Measurements from ENCODE around the gene ECE1.

ECE1 gene

DNA sequence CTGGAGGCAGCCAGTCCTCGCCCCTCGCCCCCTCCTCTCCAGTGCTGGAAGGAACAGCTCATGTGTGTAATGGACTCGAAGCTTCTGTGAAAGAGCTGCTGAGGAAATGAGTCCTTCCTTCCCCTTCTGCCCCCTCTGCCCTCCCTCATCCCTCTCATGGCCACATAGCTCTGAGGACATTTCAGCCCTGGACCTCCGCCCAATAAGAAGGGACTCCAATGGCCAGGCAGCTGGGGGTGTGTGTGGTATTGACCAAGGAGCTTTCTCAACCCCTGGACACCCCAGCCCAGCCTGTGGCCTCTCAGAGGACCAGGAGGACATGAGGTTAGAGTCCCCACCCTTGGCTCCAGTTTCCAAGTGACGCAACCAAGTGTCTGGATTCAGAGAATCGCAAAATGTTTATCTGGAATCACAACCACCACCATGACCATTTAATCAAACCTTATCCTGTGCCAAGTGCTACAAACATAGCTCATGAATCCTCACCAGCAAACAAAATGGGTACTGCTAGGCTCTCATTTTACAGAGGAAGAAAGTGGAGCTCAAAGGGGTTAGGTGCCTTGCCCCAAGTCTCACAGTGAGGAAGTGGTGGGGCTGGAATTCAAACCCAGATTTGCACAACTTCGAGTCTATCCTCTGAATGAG lies 47.8 kb upstream of the ECE1 start:
- DNase-seq (ENCODE audit: low spot score): no peak
- Histone ChIP-seq H2BK5ac (ENCODE audit: low read length) (no peak overlapping the region), H3K4me1 (ENCODE audit: control insufficient read depth in 2 of 2, insufficient read depth in 1 of 2, low read depth in 1 of 2, low read length in 2 of 2) (peaks cover 21 to 29% of the 10 kb centered on the region in 2 donors), H3K27me3 (ENCODE audit: control insufficient read depth in 3 of 3, insufficient read depth in 3 of 3, low read depth in 1 of 3, low read length in 3 of 3) (no peaks in the 10 kb centered on the region), H3K4me3 (ENCODE audit: low read length in 2 of 2) (no peak overlapping the region), H3K4me2 (ENCODE audit: insufficient read depth, low read length, poor library complexity, severe bottlenecking) (no peak overlapping the region), H3K14ac (ENCODE audit: low read length) (no peak overlapping the region), H3K79me1 (ENCODE audit: low read depth, low read length) (peaks cover 5% of the 10 kb centered on the region), H3K23ac (ENCODE audit: low read depth, low read length, poor library complexity) (no peak overlapping the region), H2BK15ac (ENCODE audit: low read length) (no peak overlapping the region), H2AFZ (ENCODE audit: low read length) (no peak overlapping the region), H2AK5ac (ENCODE audit: low read depth, low read length) (no peak overlapping the region), H2BK12ac (ENCODE audit: low read length) (no peak overlapping the region), H3K9me3 (replicated peaks in 1 of 2; ENCODE audit: control insufficient read depth in 2 of 2, insufficient read depth in 1 of 2, low read depth in 1 of 2, low read length in 2 of 2) (no peaks in the 10 kb centered on the region), H3K4ac (ENCODE audit: low read length) (no peak overlapping the region), H4K8ac (ENCODE audit: low read depth, low read length) (no peak overlapping the region), H3K36me3 (replicated peaks in 1 of 2; ENCODE audit: control insufficient read depth in 2 of 2, insufficient read depth in 2 of 2, low read length in 2 of 2) (peaks cover 0 to 2% of the 10 kb centered on the region in 2 donors), H4K91ac (ENCODE audit: low read depth, low read length, poor library complexity) (no peak overlapping the region), H3K27ac (replicated peaks; ENCODE audit: low read length) (no peak overlapping the region), H2BK120ac (ENCODE audit: low read depth, low read length) (no peak overlapping the region), H3K18ac (ENCODE audit: low read length) (no peak overlapping the region), H3K9ac (ENCODE audit: low read depth, low read length, poor library complexity) (no peak overlapping the region)
- WGBS, 2 donors (ENCODE audit: extremely low coverage in 2 of 2, insufficient read length in 2 of 2, insufficient replicate concordance in 1 of 2): no CpG with 5 or more reads among the region's 7 CpGs

DNA sequence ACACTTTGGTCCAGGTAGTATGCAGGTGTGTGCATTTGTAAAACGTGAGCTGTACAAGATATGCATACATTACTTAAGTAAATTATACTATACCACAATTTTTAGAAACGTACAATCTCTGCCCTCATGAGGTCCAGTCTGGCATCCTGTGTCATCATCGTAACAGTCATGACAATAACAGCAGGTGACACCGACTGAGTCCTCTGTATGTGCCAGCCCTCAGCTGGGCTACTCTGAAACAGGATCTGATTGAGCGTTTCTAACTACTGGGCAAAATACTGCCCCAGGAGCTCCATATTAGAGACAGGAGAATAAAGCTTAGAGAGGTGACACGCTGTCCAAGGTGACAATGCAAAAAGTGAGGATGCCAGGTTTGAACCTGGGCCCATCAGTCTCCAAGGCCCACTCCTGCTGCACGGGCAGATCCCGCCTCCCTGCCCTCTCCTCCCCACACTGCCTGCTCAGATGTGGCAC lies 47.2 kb upstream of the ECE1 start:
- Histone ChIP-seq H3K23ac (ENCODE audit: low read depth, low read length, poor library complexity) (no peak overlapping the region), H2BK120ac (ENCODE audit: low read depth, low read length) (no peak overlapping the region), H3K36me3 (replicated peaks in 1 of 2; ENCODE audit: control insufficient read depth in 2 of 2, insufficient read depth in 2 of 2, low read length in 2 of 2) (peaks cover 0 to 2% of the 10 kb centered on the region in 2 donors), H3K4me2 (ENCODE audit: insufficient read depth, low read length, poor library complexity, severe bottlenecking) (no peak overlapping the region), H2BK5ac (ENCODE audit: low read length) (no peak overlapping the region), H2AK5ac (ENCODE audit: low read depth, low read length) (no peak overlapping the region), H2AFZ (ENCODE audit: low read length) (no peak overlapping the region), H3K14ac (ENCODE audit: low read length) (no peak overlapping the region), H2BK15ac (ENCODE audit: low read length) (no peak overlapping the region), H3K9me3 (replicated peaks in 1 of 2; ENCODE audit: control insufficient read depth in 2 of 2, insufficient read depth in 1 of 2, low read depth in 1 of 2, low read length in 2 of 2) (no peaks in the 10 kb centered on the region), H3K27ac (replicated peaks; ENCODE audit: low read length) (no peak overlapping the region), H3K4me1 (ENCODE audit: control insufficient read depth in 2 of 2, insufficient read depth in 1 of 2, low read depth in 1 of 2, low read length in 2 of 2) (peaks cover 16 to 27% of the 10 kb centered on the region in 2 donors), H3K18ac (ENCODE audit: low read length) (no peak overlapping the region), H4K91ac (ENCODE audit: low read depth, low read length, poor library complexity) (no peak overlapping the region), H3K9ac (ENCODE audit: low read depth, low read length, poor library complexity) (no peak overlapping the region), H3K27me3 (ENCODE audit: control insufficient read depth in 3 of 3, insufficient read depth in 3 of 3, low read depth in 1 of 3, low read length in 3 of 3) (no peaks in the 10 kb centered on the region), H4K8ac (ENCODE audit: low read depth, low read length) (no peak overlapping the region), H3K79me1 (ENCODE audit: low read depth, low read length) (peaks cover 5% of the 10 kb centered on the region), H2BK12ac (ENCODE audit: low read length) (no peak overlapping the region), H3K4me3 (ENCODE audit: low read length in 2 of 2) (no peak overlapping the region), H3K4ac (ENCODE audit: low read length) (no peak overlapping the region)
- WGBS, 2 donors (ENCODE audit: extremely low coverage in 2 of 2, insufficient read length in 2 of 2, insufficient replicate concordance in 1 of 2): no CpG with 5 or more reads among the region's 8 CpGs
- DNase-seq (ENCODE audit: low spot score): no peak

DNA sequence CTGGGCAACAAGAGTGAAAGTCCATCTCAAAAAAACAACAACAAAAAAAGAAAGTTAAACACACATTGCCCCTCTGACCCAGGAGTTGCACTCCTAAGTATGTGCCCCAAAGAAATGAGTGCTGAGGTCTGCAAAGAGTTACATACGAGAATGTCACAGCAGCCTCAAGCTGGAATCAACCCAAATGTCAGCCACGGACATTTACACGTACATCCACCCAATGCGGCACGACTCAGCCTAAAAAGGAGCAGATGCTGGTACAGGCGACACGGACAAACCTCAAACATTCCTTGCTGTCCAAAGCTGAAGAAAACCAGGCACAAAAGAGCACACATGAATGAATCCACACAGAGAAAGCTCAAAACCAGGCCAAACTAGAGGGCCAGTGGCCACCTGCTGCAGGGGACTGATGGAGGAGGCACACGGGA lies 46.8 kb upstream of the ECE1 start:
- Histone ChIP-seq H2AK5ac (ENCODE audit: low read depth, low read length) (no peak overlapping the region), H3K4me3 (ENCODE audit: low read length in 2 of 2) (no peak overlapping the region)

DNA sequence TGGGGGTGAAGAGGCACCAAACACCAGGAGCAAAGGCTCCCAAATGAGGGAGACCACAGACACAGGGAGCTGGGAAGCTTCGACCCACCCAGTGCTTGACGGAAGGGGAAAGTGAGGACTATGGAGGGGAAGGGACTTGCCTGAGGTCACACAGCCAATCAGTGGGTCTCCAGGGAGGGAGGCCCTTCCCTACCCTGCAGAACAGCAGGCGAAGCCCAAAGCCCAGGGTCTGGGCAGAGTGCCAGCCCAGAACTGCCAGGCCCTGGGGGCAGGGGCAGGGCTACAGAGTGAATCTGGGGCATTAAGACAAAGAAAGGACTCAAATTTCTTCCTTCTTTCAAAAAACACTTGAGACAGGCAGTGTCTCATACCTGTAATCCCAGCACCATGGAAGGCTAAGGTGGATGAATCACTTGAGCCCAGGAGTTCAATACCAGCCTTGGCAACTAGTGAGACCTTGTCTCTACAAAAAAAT lies 45.5 kb upstream of the ECE1 start:
- Histone ChIP-seq H4K8ac (ENCODE audit: low read depth, low read length) (no peak overlapping the region), H3K4ac (ENCODE audit: low read length) (no peak overlapping the region), H3K4me2 (ENCODE audit: insufficient read depth, low read length, poor library complexity, severe bottlenecking) (no peak overlapping the region), H3K27me3 (ENCODE audit: control insufficient read depth in 3 of 3, insufficient read depth in 3 of 3, low read depth in 1 of 3, low read length in 3 of 3) (no peaks in the 10 kb centered on the region), H3K18ac (ENCODE audit: low read length) (peak overlapping the region; percentile 24), H3K27ac (replicated peaks; ENCODE audit: low read length) (no peak overlapping the region), H3K4me1 (ENCODE audit: control insufficient read depth in 2 of 2, insufficient read depth in 1 of 2, low read depth in 1 of 2, low read length in 2 of 2) (peaks cover 16 to 24% of the 10 kb centered on the region in 2 donors), H3K14ac (ENCODE audit: low read length) (peak overlapping the region; percentile 1), H2BK120ac (ENCODE audit: low read depth, low read length) (no peak overlapping the region), H3K9me3 (replicated peaks in 1 of 2; ENCODE audit: control insufficient read depth in 2 of 2, insufficient read depth in 1 of 2, low read depth in 1 of 2, low read length in 2 of 2) (no peaks in the 10 kb centered on the region), H2BK12ac (ENCODE audit: low read length) (no peak overlapping the region), H3K23ac (ENCODE audit: low read depth, low read length, poor library complexity) (no peak overlapping the region), H2BK5ac (ENCODE audit: low read length) (no peak overlapping the region), H3K9ac (ENCODE audit: low read depth, low read length, poor library complexity) (no peak overlapping the region), H3K79me1 (ENCODE audit: low read depth, low read length) (peaks cover 4% of the 10 kb centered on the region), H2AFZ (ENCODE audit: low read length) (no peak overlapping the region), H2BK15ac (ENCODE audit: low read length) (no peak overlapping the region), H3K4me3 (ENCODE audit: low read length in 2 of 2) (no peak overlapping the region), H2AK5ac (ENCODE audit: low read depth, low read length) (peak overlapping the region; percentile 72), H4K91ac (ENCODE audit: low read depth, low read length, poor library complexity) (no peak overlapping the region), H3K36me3 (replicated peaks in 1 of 2; ENCODE audit: control insufficient read depth in 2 of 2, insufficient read depth in 2 of 2, low read length in 2 of 2) (peaks cover 1 to 2% of the 10 kb centered on the region in 2 donors)
- WGBS, 2 donors (ENCODE audit: extremely low coverage in 2 of 2, insufficient read length in 2 of 2, insufficient replicate concordance in 1 of 2): no CpG with 5 or more reads among the region's 3 CpGs
- DNase-seq (ENCODE audit: low spot score): no peak

More for the DNA sequence above, 46.8 kb upstream of the ECE1 start:
- no peak overlapping the region for H2BK15ac ChIP-seq (ENCODE audit: low read length)
- H3K27ac ChIP-seq (replicated peaks; ENCODE audit: low read length): no peak overlapping the region
- no peak overlapping the region for H4K91ac ChIP-seq (ENCODE audit: low read depth, low read length, poor library complexity)
- peaks cover 5% of the 10 kb centered on the region for H3K79me1 ChIP-seq (ENCODE audit: low read depth, low read length)
- H3K14ac ChIP-seq (ENCODE audit: low read length): no peak overlapping the region
- DNase-seq (ENCODE audit: low spot score): no peak
- H3K36me3 ChIP-seq (replicated peaks in 1 of 2; ENCODE audit: control insufficient read depth in 2 of 2, insufficient read depth in 2 of 2, low read length in 2 of 2): peaks cover 0 to 2% of the 10 kb centered on the region in 2 donors
- no peak overlapping the region for H3K18ac ChIP-seq (ENCODE audit: low read length)
- H3K27me3 ChIP-seq (ENCODE audit: control insufficient read depth in 3 of 3, insufficient read depth in 3 of 3, low read depth in 1 of 3, low read length in 3 of 3): no peaks in the 10 kb centered on the region
- H4K8ac ChIP-seq (ENCODE audit: low read depth, low read length): no peak overlapping the region
- no peak overlapping the region for H2BK120ac ChIP-seq (ENCODE audit: low read depth, low read length)
- H3K9ac ChIP-seq (ENCODE audit: low read depth, low read length, poor library complexity): no peak overlapping the region
- no peak overlapping the region for H2BK5ac ChIP-seq (ENCODE audit: low read length)
- no peak overlapping the region for H2BK12ac ChIP-seq (ENCODE audit: low read length)
- no peak overlapping the region for H3K23ac ChIP-seq (ENCODE audit: low read depth, low read length, poor library complexity)
- peaks cover 16 to 25% of the 10 kb centered on the region in 2 donors for H3K4me1 ChIP-seq (ENCODE audit: control insufficient read depth in 2 of 2, insufficient read depth in 1 of 2, low read depth in 1 of 2, low read length in 2 of 2)
- no peak overlapping the region for H3K4ac ChIP-seq (ENCODE audit: low read length)
- no peak overlapping the region for H3K4me2 ChIP-seq (ENCODE audit: insufficient read depth, low read length, poor library complexity, severe bottlenecking)
- no peak overlapping the region for H2AFZ ChIP-seq (ENCODE audit: low read length)
- H3K9me3 ChIP-seq (replicated peaks in 1 of 2; ENCODE audit: control insufficient read depth in 2 of 2, insufficient read depth in 1 of 2, low read depth in 1 of 2, low read length in 2 of 2): no peaks in the 10 kb centered on the region
- no CpG with 5 or more reads among the region's 8 CpGs for WGBS, 2 donors (ENCODE audit: extremely low coverage in 2 of 2, insufficient read length in 2 of 2, insufficient replicate concordance in 1 of 2)

All from neuronal stem cell (in vitro differentiated cells).